GM19452 (cell line): Measurements from ENCODE around the gene SUCLG2.

ENCODE experiments used
- ATAC-seq: cut with Tn5 transposase; IDR thresholded peaks from one replicate; pipeline ENCODE4 v1.9.1; 2021; ENCODE audit not compliant: unreplicated experiment

SUCLG2 gene

DNA sequence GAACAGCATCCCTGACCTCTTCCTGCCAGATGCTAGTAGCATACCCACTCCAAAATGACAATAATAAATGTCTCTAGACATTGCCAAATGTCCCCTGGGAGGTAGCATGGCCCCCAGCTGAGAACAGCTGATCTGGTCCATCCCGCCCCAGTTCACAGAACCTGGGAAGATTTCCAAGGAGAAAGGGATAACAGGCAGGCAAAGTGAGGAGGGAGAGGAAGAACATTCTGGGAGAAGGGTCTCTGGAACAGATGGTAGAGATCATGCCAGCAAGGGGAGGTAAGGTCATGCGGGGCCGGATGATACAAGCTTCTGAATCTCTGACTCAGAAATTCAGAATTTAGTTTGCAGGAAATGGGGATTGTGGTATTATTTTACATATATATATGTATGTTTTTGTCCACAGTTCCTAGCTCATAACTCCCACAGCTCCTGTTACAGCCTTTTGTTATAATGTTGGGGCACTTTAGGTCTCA is 192.7 kb downstream of the SUCLG2 start:
- no peak for ATAC-seq

GRCh38 chr3:67460841-67461510 is 193.4 kb downstream of the SUCLG2 start:
- no peak for ATAC-seq

GRCh38 chr3:67459796-67460195 is 194.6 kb downstream of the SUCLG2 start:
- no peak for ATAC-seq

DNA sequence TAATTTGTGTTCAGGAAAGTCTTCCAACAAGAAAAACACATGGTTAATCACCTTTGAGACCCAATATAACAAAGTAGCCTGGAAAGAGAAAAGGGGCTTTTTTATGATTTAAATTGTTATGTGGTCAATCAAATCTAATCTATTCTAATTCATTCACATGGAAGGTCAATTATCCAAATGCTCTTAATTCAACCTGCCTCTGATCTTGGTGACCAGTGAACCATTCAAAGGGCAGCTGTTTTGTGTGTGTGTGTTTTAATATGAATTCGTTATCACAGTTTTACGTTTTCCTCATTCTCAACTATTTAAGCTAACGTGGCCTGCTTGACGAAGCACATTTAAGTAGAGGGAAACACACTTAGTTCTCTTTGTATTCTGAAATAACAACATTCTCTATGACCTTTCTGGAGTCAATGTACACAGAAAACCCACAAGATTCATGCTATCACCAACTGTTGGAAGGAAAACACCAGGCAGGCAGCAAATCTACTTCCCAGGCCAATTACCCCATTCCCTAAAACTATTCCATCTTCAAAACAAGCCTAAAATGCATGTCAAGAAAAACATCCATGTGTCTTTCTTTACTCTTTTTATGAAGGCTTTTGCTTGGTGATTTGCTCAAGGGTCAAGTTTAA is 195.4 kb downstream of the SUCLG2 start:
- no peak for ATAC-seq

- ATAC-seq = no peak
Observed at GRCh38 chr3:67458408-67458807, 196.0 kb downstream of the SUCLG2 start.

DNA sequence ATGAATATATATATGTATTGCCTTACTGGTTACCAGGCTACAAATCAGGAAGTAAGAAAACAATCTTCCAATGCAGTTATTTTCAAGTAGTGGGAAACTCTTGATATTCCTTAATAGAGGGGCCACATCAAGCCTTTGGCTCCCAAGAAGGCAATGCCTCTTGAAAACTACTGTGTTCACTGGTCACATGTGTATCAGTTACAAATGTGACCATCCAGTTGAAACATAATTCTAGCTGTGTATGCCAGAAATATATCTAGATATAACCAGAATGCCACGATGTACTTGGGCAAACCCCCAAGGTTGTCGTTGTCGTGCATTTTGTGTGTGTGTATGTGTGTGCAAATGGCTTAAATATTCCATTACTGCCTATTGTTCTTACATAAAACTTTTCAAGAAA is 200.8 kb downstream of the SUCLG2 start:
- no peak for ATAC-seq

DNA sequence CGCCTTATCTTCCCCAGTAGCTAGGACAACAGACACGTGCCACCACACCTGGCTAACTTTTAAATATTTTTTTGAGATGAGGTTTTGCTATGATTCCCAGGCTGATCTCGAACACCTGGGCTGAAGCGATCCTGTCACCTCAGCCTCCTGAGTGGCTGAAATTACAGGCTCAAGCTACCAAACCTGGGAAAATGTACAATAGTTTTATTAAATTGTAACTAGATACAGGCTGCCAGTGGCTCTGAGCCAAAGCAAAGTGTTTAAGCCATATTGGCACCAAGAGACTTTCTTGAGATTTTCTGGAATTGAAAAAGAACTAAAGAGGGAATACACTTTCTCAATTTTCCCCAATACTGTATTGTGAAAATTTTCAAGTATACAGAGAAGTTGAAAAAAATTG is 204.3 kb downstream of the SUCLG2 start:
- ATAC-seq = no peak

DNA sequence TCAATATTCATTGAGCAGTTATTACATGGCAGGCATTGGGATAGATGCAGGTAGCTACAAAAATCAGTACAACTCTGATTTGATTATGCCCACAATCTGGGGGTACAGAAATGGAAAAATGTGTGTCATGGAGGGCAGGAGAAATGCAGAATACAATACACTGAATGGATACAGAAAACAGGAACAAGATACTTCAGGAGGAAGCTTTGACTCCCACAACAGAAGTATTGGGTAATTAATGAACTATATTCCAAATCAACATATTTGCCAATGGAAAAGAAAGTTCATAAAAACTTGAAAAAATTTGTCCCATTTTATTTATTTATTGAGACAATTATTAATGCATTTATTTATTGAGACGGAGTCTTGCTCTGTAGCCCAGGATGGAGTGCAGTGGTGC is 207.0 kb downstream of the SUCLG2 start:
- no peak for ATAC-seq

GRCh38 chr3:67437789-67438188 is 216.6 kb downstream of the SUCLG2 start:
- no peak for ATAC-seq

GRCh38 chr3:67437090-67437489 is 217.3 kb downstream of the SUCLG2 start:
- ATAC-seq = no peak

GRCh38 chr3:67433109-67433508 is 221.3 kb downstream of the SUCLG2 start:
- no peak for ATAC-seq

GRCh38 chr3:67431887-67432286 is 222.5 kb downstream of the SUCLG2 start:
- no peak for ATAC-seq

GRCh38 chr3:67423722-67424121 is 230.7 kb downstream of the SUCLG2 start:
- ATAC-seq = no peak

DNA sequence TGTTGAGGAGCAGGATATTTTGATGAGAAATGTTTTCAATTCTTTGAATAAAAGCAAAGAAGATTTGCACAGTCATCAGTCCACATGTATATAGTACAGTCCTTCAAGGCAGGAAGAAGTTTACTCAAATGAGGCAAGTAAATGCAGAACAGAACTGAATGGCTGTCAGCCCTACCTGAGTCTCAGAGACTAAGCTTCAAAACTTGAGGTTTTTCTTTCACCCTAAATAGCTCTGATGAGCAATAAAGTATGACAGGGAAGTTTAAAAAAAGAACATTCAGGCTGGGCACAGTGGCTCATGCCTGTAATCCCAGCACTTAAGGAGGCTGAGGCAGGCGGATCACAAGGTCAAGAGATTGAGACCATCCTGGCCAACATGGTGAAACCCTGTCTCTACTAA is 232.5 kb downstream of the SUCLG2 start:
- ATAC-seq = no peak

DNA sequence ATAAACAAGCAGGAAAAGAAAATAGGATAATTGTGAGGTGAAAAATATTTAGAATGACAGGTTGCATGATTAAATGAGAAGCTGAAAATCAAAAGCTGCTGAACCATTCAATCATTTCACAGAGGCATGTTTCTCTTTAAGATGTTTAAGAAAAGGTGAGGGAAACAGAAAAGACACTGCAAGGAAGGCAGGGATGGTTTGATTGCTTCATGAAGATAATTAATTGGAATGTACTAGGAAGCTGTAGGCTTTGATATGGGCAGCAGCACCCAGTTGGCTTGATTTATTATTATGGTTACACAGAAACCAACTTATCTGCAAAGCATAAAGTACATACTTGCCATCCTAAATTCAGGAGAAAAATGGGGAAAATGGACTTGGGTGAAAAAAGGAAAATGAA is 234.6 kb downstream of the SUCLG2 start:
- ATAC-seq = no peak

DNA sequence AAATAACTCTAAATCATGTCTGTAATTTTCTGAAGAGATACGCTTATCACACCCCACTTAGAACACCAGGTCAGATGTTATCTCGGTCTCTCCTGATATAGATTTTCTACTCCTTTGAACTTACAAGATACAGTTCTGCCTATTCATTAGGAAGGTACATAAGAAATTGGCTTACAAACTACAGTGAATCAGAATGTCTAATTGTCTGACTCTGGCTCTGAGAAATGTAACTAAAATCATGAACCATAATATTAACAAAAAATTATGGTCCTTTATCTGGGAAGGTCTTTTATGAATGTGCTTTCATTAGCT is 235.2 kb downstream of the SUCLG2 start:
- ATAC-seq = no peak

- ATAC-seq = no peak
Observed at GRCh38 chr3:67418426-67419217, 235.8 kb downstream of the SUCLG2 start.

GRCh38 chr3:67416703-67417102 is 237.7 kb downstream of the SUCLG2 start:
- ATAC-seq = no peak

GRCh38 chr3:67415511-67415910 is 238.9 kb downstream of the SUCLG2 start:
- ATAC-seq = no peak

DNA sequence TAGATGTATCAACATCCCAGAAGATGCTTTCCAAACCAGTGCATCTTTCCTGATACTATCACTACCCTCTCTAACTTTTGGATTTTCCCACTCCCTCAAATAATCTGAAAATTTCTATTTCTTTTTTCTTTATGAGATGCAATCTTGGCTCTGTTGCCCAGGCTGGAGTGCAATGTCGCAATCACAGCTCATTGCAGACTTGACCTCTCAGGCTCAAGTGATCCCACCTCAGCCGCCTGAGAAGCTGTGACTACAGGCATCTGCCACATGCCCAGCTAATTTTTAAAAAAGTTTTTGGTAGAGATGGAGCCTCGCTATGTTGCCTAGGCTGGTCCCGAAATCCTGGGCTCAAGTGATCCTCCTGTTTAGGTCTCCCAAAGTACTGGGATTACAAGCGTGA is 239.7 kb downstream of the SUCLG2 start:
- ATAC-seq = no peak

GRCh38 chr3:67405193-67405592 is 249.2 kb downstream of the SUCLG2 start:
- ATAC-seq = no peak

- no peak for ATAC-seq
Observed at GRCh38 chr3:67402873-67403272, 251.5 kb downstream of the SUCLG2 start.
